ENCODE data around the gene THADA. TPM values are rescaled to one million over a fixed set of nuclear protein-coding genes. Genes with fewer than 3 reads are reported as not detected.

The THADA gene
- total RNA-seq, 4 donors from 2014 or later = 31.2 to 68.8 (median 54.9) TPM

DNA sequence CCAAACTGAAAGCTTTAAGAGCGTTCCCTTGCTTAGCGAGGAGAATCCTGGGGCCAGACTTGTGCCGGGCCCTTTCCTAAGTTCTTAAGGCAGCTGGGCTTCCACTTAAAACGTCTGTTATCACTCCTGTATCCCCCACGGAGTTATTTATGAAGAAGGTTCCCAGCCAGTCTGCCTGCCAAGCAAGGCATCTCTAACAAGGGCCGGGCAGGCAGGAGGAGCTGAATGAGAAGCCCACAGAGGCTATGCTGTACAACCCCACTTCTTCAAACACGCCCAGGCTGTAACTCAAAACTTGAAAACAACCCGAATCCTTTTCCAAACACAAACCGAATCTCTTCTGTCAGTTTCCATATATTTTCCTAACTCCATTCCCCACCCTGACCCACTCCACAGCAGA, 330.4 kb downstream of the THADA start:
- Histone ChIP-seq H3K27ac (peak overlapping the region; percentile 85 to 88), H3K4me1 (peaks cover 11 to 16% of the 10 kb centered on the region in 2 donors), H3K9me3 (no peaks in the 10 kb centered on the region), H3K27me3 (no peaks in the 10 kb centered on the region), H3K4me3 (peak overlapping the region in 1 of 2 donors; percentile 5), H3K36me3 (no peaks in the 10 kb centered on the region)
- peak; percentile 72 to 87 for DNase-seq
- no peak for TF ChIP-seq POLR2A (IDR thresholded peaks at IDR 0.05)
- TF ChIP-seq, protein P1, sequence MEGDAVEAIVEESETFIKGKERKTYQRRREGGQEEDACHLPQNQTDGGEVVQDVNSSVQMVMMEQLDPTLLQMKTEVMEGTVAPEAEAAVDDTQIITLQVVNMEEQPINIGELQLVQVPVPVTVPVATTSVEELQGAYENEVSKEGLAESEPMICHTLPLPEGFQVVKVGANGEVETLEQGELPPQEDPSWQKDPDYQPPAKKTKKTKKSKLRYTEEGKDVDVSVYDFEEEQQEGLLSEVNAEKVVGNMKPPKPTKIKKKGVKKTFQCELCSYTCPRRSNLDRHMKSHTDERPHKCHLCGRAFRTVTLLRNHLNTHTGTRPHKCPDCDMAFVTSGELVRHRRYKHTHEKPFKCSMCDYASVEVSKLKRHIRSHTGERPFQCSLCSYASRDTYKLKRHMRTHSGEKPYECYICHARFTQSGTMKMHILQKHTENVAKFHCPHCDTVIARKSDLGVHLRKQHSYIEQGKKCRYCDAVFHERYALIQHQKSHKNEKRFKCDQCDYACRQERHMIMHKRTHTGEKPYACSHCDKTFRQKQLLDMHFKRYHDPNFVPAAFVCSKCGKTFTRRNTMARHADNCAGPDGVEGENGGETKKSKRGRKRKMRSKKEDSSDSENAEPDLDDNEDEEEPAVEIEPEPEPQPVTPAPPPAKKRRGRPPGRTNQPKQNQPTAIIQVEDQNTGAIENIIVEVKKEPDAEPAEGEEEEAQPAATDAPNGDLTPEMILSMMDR (IDR thresholded peaks at IDR 0.05) = no peak
- intact Hi-C loops (cut with DNase I; ENCODE audit: low total_unique reads) = no loop called here

GRCh38 chr2:43265001-43265400, 330.8 kb downstream of the THADA start:
- TF ChIP-seq, protein P1 (IDR thresholded peaks at IDR 0.05) = no peak
- TF ChIP-seq POLR2A (IDR thresholded peaks at IDR 0.05) = no peak
- Histone ChIP-seq H3K27me3 (no peaks in the 10 kb centered on the region), H3K4me1 (peaks cover 11 to 16% of the 10 kb centered on the region in 2 donors), H3K27ac (peak overlapping the region; percentile 85 to 88), H3K36me3 (no peaks in the 10 kb centered on the region), H3K4me3 (peak overlapping the region in 1 of 2 donors; percentile 5), H3K9me3 (no peaks in the 10 kb centered on the region)
- peak; percentile 72 to 75 for DNase-seq
- intact Hi-C loops (cut with DNase I; ENCODE audit: low total_unique reads) = no loop called here

DNA sequence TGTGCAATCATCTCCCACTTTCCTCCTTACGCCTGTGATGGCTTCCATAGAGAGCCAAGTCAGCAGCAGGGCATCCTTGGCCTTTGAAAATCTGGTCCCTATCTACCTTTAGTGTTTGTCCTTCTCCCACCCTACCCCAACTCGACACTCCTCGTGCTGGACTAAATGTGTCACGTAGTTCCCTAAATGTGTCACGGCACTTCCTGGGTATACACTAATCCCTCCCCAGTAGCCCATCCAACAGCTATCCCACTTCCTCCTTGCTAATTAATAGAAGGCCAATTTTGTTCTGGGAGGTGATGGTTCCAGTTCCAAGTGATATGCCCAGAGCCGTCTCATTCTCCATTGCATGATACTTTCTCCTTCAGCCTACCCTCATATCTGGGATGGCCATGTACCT, 332.9 kb downstream of the THADA start:
- H3K4me3 ChIP-seq = no peak overlapping the region
- H3K27ac ChIP-seq = peak overlapping the region in 1 of 2 donors; percentile 17
- peaks cover 1 to 6% of the 10 kb centered on the region in 2 donors for H3K4me1 ChIP-seq
- H3K36me3 ChIP-seq = no peaks in the 10 kb centered on the region
- H3K9me3 ChIP-seq = no peaks in the 10 kb centered on the region
- TF ChIP-seq POLR2A (IDR thresholded peaks at IDR 0.05) = no peak
- TF ChIP-seq, protein P1 (IDR thresholded peaks at IDR 0.05) = no peak
- intact Hi-C loops (cut with DNase I; ENCODE audit: low total_unique reads) = no loop called here
- no peak for DNase-seq
- H3K27me3 ChIP-seq = no peaks in the 10 kb centered on the region

DNA sequence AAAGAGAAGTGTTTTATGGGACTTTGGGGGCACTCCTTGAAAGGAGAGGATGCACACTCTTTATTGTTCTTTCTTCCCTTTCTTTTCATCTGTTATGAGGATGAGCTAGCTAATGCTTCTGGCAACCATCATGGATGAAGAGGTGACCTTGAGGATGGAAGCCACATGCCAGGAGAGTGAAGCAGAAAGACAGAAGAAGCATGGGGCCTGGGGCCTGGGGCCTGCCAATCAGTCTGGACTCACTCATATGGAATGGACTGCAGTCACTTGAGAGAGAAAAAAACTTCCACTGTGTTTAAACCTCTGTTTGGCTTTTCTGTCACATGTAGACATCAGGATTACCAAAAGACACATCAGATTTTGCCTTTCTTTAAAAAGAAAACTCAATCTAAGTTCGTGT, 333.6 kb downstream of the THADA start:
- no peaks in the 10 kb centered on the region for H3K27me3 ChIP-seq
- no peaks in the 10 kb centered on the region for H3K9me3 ChIP-seq
- intact Hi-C loops (cut with DNase I; ENCODE audit: low total_unique reads) = no loop called here
- TF ChIP-seq POLR2A (IDR thresholded peaks at IDR 0.05) = no peak
- TF ChIP-seq, protein P1 (IDR thresholded peaks at IDR 0.05) = no peak
- H3K36me3 ChIP-seq = no peaks in the 10 kb centered on the region
- peaks cover 0 to 6% of the 10 kb centered on the region in 2 donors for H3K4me1 ChIP-seq
- no peak for DNase-seq
- H3K27ac ChIP-seq = no peak overlapping the region
- no peak overlapping the region for H3K4me3 ChIP-seq

GRCh38 chr2:43259512-43259911, 336.3 kb downstream of the THADA start:
- intact Hi-C loops (cut with DNase I; ENCODE audit: low total_unique reads) = no loop called here
- H3K4me3 ChIP-seq = no peak overlapping the region
- H3K27me3 ChIP-seq = no peaks in the 10 kb centered on the region
- no peaks in the 10 kb centered on the region for H3K36me3 ChIP-seq
- no peak for TF ChIP-seq POLR2A (IDR thresholded peaks at IDR 0.05)
- TF ChIP-seq, protein P1 (IDR thresholded peaks at IDR 0.05) = no peak
- no peaks in the 10 kb centered on the region for H3K9me3 ChIP-seq
- H3K27ac ChIP-seq = no peak overlapping the region
- peaks cover 0 to 1% of the 10 kb centered on the region in 2 donors for H3K4me1 ChIP-seq
- no peak for DNase-seq
